Adrenal gland (tissue), 5 donors: Measurements from ENCODE around the gene PAX5.

Experiments used
- CTCF ChIP-seq, 6 experiments: fragments of 450-650 bp in 4 of 6; fragments of 200-600 bp in 2 of 6; sonication (generic) in 1 of 6; IDR thresholded peaks; 1 replicate in 5 of 6; 2 replicates in 1 of 6; pipeline versions ENCODE4 v1.5.1 to v1.8.0; 2016 to 2021; ENCODE audit warnings: antibody characterized with exemption in 6 of 6, mild to moderate bottlenecking in 2 of 6, moderate library complexity in 1 of 6
- POLR2A ChIP-seq, 2 donors: fragments of 450-650 bp; IDR thresholded peaks; one replicate each; pipeline ENCODE4 v1.6.1; 2017; ENCODE audit warnings: antibody characterized with exemption in 2 of 2, mild to moderate bottlenecking in 2 of 2, moderate library complexity in 1 of 2
- donor health status: DM: no; HTN: no; CAD: no.

- TF ChIP-seq CTCF (IDR thresholded peaks at IDR 0.05) (no peak), POLR2A (IDR thresholded peaks at IDR 0.05) (no peak)
Observed at GRCh38 chr9:36874921-36875320, 159.1 kb downstream of the PAX5 start.
